ENCODE results near the gene ARSB. TPM values are rescaled to one million over a fixed set of nuclear protein-coding genes. Genes with fewer than 3 reads are reported as not detected.

ARSB gene
- total RNA-seq, 4 donors from 2014 or later: 10.0 to 17.4 (median 13.9) TPM

- H3K36me3 ChIP-seq: no peaks in the 10 kb centered on the region
- TF ChIP-seq POLR2A (IDR thresholded peaks at IDR 0.05) (no peak), CTCF (IDR thresholded peaks at IDR 0.05) (no peak)
- WGBS, 2 donors: 91 to 92% methylated on average over 1 of the region's 1 CpG
- DNase-seq: no peak
- H3K4me1 ChIP-seq: no peaks in the 10 kb centered on the region
- no peaks in the 10 kb centered on the region for H3K27me3 ChIP-seq
- H3K27ac ChIP-seq: no peak overlapping the region
- H3K4me3 ChIP-seq (replicated peaks in 1 of 3): no peak overlapping the region
- H3K9me3 ChIP-seq: no peaks in the 10 kb centered on the region
- intact Hi-C loops (cut with DNase I): no loop called here
These were observed 254.6 kb downstream of the ARSB start for GRCh38 chr5:78730300-78731094.

- Histone ChIP-seq H3K4me3 (replicated peaks in 1 of 3) (no peak overlapping the region), H3K4me1 (no peaks in the 10 kb centered on the region), H3K36me3 (no peaks in the 10 kb centered on the region), H3K27ac (no peak overlapping the region), H3K27me3 (no peaks in the 10 kb centered on the region), H3K9me3 (no peaks in the 10 kb centered on the region)
- WGBS, 2 donors: 84 to 85% methylated on average over 7 of the region's 7 CpGs
- peak; percentile 48 to 61 for DNase-seq
- TF ChIP-seq CTCF (IDR thresholded peaks at IDR 0.05): no peak
- TF ChIP-seq POLR2A (IDR thresholded peaks at IDR 0.05): no peak
- intact Hi-C loops (cut with DNase I): no loop called here
These were observed 257.0 kb downstream of the ARSB start for GRCh38 chr5:78727786-78728761.

Small RNAs within 50 kb of the gene (small RNA-seq; reads per million reads assigned to genes)
- gene AC025755.1: not detected

Other genes with a start within 250 kb of the ARSB start
- 10 to 100 TPM in 2 of 4 donors, 1 to 10 TPM in 2; 7.0 to 15.9 (median 10.4) TPM for gene DMGDH, start 84.4 kb upstream of the ARSB start, total RNA-seq
- 100 to 1,000 TPM in 1 of 4 donors, 10 to 100 TPM in 3; 46.1 to 126 (median 65.4) TPM for gene BHMT2, start 84.5 kb upstream of the ARSB start, total RNA-seq
- gene BHMT, start 126.5 kb upstream of the ARSB start, total RNA-seq: 1 to 10 TPM in 3 of 4 donors, not detected in 1; 1.2 to 2.0 (median 1.2) TPM